Measurements from ENCODE around the gene ADA.

The ADA gene

DNA sequence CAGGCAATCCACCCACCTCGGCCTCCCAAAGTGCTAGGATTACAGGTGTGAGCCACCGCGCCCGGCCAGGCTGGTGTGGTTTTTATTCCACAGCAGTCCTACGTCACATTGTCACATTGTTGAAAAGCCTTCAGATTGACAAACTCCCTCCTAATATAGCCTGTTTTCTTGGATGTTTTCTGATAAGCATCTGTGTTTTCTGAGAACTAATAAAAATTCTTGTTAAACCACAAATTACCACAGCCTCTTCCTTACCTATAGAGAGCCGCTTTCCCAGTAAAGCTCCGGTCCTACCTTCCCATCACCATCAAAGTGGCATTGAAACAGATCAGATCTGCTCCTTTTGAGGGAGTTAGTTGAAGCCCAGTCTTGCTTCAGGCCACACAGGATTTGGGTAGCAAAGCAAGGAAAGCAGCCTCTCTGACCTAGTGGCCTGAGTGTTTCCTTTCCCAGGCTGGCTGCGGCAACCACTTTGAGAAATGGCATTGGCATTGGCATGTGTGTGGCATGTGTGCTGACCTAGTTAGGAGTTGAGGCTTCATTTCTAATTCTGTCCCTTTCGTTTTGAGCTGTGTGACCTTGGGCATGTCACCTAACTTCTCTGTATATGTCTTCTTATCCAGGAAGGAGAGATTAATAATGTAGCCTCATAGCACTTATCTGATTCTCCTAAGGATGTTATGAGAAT, 70.8 kb downstream of the ADA start:
- Mint-ChIP-seq H3K36me3 (ENCODE audit: insufficient read depth) (no peaks in the 10 kb centered on the region), H3K27me3 (peaks cover 8 to 34% of the 10 kb centered on the region in 2 donors), H3K4me1 (ENCODE audit: low read depth in 2 of 2) (peaks cover 9 to 13% of the 10 kb centered on the region in 2 donors), H3K9me3 (no peaks in the 10 kb centered on the region), H3K4me3 (peak overlapping the region in 1 of 2 donors; percentile 15), H3K27ac (peak overlapping the region in 1 of 2 donors; percentile 15)
- ATAC-seq (replicated peaks) = no peak
- no peak for DNase-seq

DNA sequence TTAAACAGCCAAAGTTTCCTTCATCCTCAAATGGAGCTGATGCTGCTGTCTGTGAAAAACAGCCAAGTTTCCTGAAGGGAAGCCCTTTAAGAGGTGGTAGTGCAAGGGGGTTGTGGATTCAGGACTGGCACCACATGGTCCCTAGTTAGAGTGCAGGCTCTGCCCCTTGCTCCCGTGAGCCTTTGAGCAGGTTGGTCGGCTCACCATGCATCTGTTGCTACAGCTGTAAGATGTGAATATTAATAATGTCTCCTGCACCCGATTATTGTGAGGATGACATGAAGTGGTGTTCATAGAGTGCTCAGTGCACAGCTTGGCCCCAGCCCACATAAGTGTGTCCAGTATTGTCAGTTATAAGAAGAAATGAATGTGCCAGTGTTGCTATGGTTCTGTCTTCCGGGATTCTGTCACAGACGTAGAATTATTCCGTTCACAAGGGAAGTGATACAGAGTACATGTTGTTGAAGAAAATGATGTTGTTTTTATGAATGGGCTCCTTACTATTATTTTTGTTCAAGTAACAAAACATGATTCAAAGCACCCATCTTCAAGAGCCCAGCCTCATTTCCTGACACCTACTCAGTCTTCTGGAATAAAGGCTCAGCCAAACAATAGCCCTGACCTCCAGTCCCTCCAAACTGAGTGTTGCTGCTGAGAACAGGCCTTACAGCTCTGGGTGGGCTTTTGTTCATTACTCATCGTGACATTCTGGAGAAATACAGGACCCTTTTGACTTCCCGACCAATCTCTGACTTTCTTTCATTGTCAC, 72.0 kb downstream of the ADA start:
- Mint-ChIP-seq H3K9me3 (no peaks in the 10 kb centered on the region), H3K27me3 (peaks cover 8 to 29% of the 10 kb centered on the region in 2 donors), H3K27ac (no peak overlapping the region), H3K36me3 (ENCODE audit: insufficient read depth) (no peaks in the 10 kb centered on the region), H3K4me1 (ENCODE audit: low read depth in 2 of 2) (peaks cover 9 to 13% of the 10 kb centered on the region in 2 donors), H3K4me3 (no peak overlapping the region)
- ATAC-seq (replicated peaks) (no peak), DNase-seq (no peak)

DNA sequence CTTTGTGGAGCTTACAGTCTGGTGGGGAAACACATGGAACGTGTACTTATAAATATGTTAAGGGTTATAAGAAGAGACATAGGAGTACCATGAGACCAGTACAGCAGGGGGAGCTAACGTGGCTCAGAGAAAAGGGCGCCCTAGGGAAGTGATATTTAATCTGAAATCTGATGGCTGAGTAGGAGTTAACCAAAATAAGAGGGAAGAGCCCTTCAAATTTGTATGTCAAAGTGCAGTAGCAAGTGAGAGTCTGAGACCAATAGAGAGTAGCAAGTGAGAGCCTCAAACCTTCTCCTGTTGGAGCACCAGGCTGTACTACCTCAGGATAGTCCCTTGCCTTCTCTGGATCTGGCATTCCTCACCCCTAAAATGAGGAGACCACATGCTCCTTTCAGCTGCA, 75.2 kb downstream of the ADA start:
- ATAC-seq (replicated peaks) = no peak
- Mint-ChIP-seq H3K4me3 (no peak overlapping the region), H3K4me1 (ENCODE audit: low read depth in 2 of 2) (peaks cover 9 to 11% of the 10 kb centered on the region in 2 donors), H3K27me3 (peaks cover 0 to 18% of the 10 kb centered on the region in 2 donors), H3K36me3 (ENCODE audit: insufficient read depth) (no peaks in the 10 kb centered on the region), H3K9me3 (no peaks in the 10 kb centered on the region), H3K27ac (no peak overlapping the region)
- no peak for DNase-seq

DNA sequence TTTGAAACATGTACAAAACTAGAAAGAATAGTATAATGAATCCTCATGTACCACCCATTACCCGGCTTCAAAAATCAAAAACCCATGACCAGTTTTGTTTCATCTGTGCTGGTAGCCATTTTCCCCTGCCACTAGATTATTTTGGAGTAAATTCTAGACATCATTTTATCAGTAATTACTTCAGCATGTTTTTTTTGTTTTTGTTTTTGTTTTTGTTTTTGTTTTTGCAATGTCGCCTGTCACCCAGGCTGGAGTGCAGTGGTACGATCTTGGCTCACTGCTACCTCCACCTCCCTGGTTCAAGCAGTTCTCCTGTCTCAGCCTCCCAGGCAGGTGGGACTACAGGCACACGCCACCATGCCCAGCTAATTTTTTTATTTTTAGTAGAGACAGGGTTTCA, 77.1 kb downstream of the ADA start:
- ATAC-seq (replicated peaks) (no peak), DNase-seq (no peak)
- no peak overlapping the region for H3K4me3 Mint-ChIP-seq
- peaks cover 0 to 10% of the 10 kb centered on the region in 2 donors for H3K27me3 Mint-ChIP-seq
- H3K36me3 Mint-ChIP-seq (ENCODE audit: insufficient read depth) = no peaks in the 10 kb centered on the region
- H3K9me3 Mint-ChIP-seq = no peaks in the 10 kb centered on the region
- no peak overlapping the region for H3K27ac Mint-ChIP-seq
- H3K4me1 Mint-ChIP-seq (ENCODE audit: low read depth in 2 of 2) = peaks cover 8 to 9% of the 10 kb centered on the region in 2 donors

DNA sequence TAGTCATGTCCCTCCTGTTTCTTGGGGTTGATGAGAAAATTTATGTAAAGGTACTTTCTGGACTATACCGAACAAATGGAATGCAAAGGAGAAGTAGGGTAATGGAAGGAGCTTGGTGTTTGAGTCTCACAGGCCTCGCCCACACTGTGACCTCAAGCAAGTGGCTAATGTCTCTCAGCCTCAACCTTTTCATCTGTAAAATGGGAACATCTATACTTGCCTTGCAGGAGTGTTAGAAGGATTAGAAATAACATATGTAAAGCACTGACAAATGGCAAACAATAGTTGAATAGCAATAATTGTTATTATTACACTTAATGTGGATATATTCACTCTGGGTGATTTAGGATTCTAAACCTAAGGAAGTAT, 78.0 kb downstream of the ADA start:
- peaks cover 7 to 9% of the 10 kb centered on the region in 2 donors for H3K4me1 Mint-ChIP-seq (ENCODE audit: low read depth in 2 of 2)
- no peaks in the 10 kb centered on the region for H3K9me3 Mint-ChIP-seq
- no peak for DNase-seq
- ATAC-seq (replicated peaks) = no peak
- peaks cover 0 to 1% of the 10 kb centered on the region in 2 donors for H3K27me3 Mint-ChIP-seq
- H3K27ac Mint-ChIP-seq = no peak overlapping the region
- H3K36me3 Mint-ChIP-seq (ENCODE audit: insufficient read depth) = no peaks in the 10 kb centered on the region
- no peak overlapping the region for H3K4me3 Mint-ChIP-seq

DNA sequence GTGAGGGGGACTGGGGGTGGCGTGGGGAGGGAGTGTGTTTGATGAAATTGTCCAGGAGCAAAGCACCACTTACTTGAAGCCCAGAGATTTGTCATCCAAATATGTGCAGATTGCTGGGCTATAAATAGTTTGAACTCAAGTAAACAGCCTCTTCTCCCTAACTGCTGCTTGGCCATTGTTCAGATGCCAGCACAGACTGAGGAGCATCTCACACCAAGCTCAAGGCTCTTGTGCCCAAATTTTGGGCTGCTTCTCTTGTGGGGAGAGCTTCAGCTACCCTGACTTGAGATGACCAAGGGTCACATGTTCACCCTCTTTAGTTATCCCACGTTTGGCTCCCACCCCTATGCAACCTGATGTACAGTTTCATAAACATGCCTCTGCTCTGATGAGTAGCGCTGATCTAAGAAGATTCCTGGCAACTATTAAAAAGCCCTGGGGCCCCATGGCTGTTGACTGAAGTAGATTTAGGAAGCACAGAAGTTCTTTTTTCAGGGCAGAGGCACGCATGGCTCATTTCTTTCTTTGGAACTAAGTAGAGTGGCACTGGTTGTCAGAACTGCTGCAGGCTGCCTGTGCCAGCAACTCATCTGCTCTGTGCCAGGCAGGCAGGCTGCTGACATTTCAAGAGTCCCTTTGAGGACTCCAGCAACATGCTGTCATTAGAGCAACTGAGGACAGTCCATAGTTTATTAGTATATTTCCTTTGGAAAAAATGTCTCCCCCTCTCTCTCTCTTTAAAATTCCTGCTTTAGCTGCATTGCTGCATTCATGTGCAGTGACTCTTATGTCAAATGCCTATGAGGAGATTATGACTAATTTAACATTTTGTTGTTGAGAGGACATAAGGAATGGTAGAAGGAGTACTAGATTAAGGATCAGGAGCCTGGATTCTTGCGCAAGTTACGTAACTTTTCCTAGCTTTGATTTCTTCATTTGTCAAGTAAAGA, 78.7 kb downstream of the ADA start:
- Mint-ChIP-seq H3K4me1 (ENCODE audit: low read depth in 2 of 2) (peaks cover 6 to 9% of the 10 kb centered on the region in 2 donors), H3K36me3 (ENCODE audit: insufficient read depth) (no peaks in the 10 kb centered on the region), H3K9me3 (no peaks in the 10 kb centered on the region), H3K27ac (no peak overlapping the region), H3K27me3 (no peaks in the 10 kb centered on the region), H3K4me3 (no peak overlapping the region)
- ATAC-seq (replicated peaks) (no peak), DNase-seq (no peak)

DNA sequence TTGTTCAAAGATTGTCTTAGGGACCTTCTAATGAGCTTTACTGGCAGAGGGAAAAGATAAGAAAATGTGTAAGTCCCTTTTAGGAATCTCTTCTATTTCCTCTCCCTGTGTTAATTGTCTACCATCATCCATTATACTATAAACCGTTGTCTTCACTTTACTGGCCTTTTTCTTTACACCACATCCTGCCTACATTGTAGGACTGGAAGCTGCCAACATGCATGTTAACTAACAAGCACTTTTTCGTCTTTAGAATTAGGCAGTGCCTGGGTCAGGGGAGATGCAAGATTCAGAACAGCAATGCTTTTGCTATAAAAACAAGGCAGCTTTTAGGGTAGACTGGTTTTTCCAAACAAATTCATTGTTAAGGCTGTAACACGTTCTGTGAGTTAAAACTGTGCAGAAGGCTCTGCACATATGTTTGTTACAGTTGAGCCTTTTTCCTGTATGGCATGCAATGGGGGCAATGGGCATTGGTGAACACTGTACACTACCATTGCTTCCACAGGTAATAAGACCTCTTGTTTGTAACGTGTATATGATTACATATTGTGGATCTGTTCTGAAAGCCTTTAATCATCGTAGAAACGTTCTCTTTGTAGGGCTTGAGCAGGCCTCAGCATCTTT, 80.0 kb downstream of the ADA start:
- Mint-ChIP-seq H3K27ac (no peak overlapping the region), H3K4me1 (ENCODE audit: low read depth in 2 of 2) (peaks cover 3 to 8% of the 10 kb centered on the region in 2 donors), H3K9me3 (no peaks in the 10 kb centered on the region), H3K4me3 (no peak overlapping the region), H3K27me3 (peaks cover 0 to 5% of the 10 kb centered on the region in 2 donors), H3K36me3 (ENCODE audit: insufficient read depth) (no peaks in the 10 kb centered on the region)
- ATAC-seq (replicated peaks) (no peak), DNase-seq (no peak)

DNA sequence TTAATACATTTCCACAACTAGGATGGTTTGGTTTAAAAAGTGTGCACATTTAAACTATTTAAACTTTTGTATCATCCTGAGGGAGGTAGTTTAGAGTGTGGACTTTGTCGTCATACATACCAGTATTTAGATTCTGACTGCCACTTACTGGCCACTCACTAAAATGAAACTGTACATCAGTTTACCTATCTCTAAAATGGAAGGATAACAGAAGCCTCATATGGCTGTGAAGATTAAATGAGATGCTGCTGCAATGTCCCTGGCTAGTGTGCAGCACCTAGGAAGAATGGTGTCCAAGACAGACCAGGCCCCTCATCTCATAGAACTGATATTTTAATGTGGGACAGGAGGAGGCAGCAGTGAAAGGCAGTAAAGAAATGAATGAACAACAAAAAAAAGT, 81.1 kb downstream of the ADA start:
- Mint-ChIP-seq H3K4me1 (ENCODE audit: low read depth in 2 of 2) (peaks cover 0 to 3% of the 10 kb centered on the region in 2 donors), H3K27me3 (peaks cover 0 to 5% of the 10 kb centered on the region in 2 donors), H3K36me3 (ENCODE audit: insufficient read depth) (no peaks in the 10 kb centered on the region), H3K27ac (no peak overlapping the region), H3K9me3 (no peaks in the 10 kb centered on the region), H3K4me3 (no peak overlapping the region)
- no peak for DNase-seq
- no peak for ATAC-seq (replicated peaks)
